PC-3 (cell line): ENCODE results near the gene INO80C.

Experiments
- EZH2 ChIP-seq: fragments of 300-600 bp; sonication (generic); IDR thresholded peaks from one replicate; pipeline ENCODE4 v1.6.1; 2017; ENCODE audit warnings: antibody characterized with exemption, mild to moderate bottlenecking, low read length; ENCODE audit not compliant: unreplicated experiment
- TF ChIP-seq, protein P1 (sequence below): fragments of 300-600 bp; sonication (generic); conservative IDR thresholded peaks from 2 replicates; pipeline ENCODE4 v1.5.1; 2017; ENCODE audit warnings: antibody characterized with exemption, low read depth, mild to moderate bottlenecking, low read length

DNA sequence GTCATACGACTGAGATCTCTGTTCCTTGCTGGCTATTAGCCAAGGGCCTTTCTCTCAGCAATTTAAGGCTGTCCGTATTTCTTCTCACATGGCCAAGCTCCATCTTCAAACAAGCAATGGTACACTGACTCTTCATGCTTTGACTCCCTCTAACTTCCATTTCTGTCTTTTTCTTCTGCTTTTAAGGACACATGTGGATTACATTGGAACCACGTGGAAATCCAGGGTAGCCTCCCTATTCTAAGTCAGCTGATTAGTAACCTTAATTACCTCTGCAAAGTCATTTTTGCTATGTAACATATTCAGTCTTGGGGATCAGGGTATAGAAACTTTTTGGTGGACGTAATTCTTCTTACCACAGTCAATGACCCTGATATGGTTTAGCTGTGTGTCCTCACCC is 79.2 kb downstream of the INO80C start:
- no peak for TF ChIP-seq EZH2
- TF ChIP-seq, protein P1, sequence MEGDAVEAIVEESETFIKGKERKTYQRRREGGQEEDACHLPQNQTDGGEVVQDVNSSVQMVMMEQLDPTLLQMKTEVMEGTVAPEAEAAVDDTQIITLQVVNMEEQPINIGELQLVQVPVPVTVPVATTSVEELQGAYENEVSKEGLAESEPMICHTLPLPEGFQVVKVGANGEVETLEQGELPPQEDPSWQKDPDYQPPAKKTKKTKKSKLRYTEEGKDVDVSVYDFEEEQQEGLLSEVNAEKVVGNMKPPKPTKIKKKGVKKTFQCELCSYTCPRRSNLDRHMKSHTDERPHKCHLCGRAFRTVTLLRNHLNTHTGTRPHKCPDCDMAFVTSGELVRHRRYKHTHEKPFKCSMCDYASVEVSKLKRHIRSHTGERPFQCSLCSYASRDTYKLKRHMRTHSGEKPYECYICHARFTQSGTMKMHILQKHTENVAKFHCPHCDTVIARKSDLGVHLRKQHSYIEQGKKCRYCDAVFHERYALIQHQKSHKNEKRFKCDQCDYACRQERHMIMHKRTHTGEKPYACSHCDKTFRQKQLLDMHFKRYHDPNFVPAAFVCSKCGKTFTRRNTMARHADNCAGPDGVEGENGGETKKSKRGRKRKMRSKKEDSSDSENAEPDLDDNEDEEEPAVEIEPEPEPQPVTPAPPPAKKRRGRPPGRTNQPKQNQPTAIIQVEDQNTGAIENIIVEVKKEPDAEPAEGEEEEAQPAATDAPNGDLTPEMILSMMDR: no peak
